GM12878 (cell line): ENCODE results near the gene SNRPD3. TPM values are rescaled to one million over a fixed set of nuclear protein-coding genes. Genes with fewer than 3 reads are reported as not detected.

Source experiments
- ATAC-seq: fragments of 200-7000 bp; cut with Tn5 transposase; 3 replicates; pipeline ENCODE4 v1.9.1; 2020; ENCODE audit warnings: mild to moderate bottlenecking, moderate library complexity
- BruUV-seq: library from RNA; stranded (reverse); fragments of 400-500 nt; replicated peaks from 2 replicates; lab custom pipeline; 2021; lab: Mats Ljungman, UMichigan
- CTCF ChIA-PET: fragments of 300-600 bp; sonication (Branson Sonifier 250); formaldehyde crosslinking; extraction: SDS; loops from one replicate; lab custom pipeline; 2021; ENCODE audit warnings: inconsistent platforms; lab: Yijun Ruan, JAX
- POLR2A ChIA-PET: fragments of 350-600 bp; formaldehyde crosslinking; extraction: SDS; loops from one replicate; lab custom pipeline; 2021; ENCODE audit warnings: inconsistent platforms; lab: Charles Lee
- RAD21 ChIA-PET: fragments of 300-600 bp; sonication (Branson Sonifier 250); formaldehyde crosslinking; loops from one replicate; lab custom pipeline; 2023; ENCODE audit warnings: antibody characterized with exemption; ENCODE audit not compliant: unreplicated experiment; lab: Charles Lee
- SMC1A ChIA-PET: fragments of 300-600 bp; sonication (Branson Sonifier 250); formaldehyde crosslinking; loops from one replicate; lab custom pipeline; 2023; ENCODE audit not compliant: unreplicated experiment, uncharacterized antibody; lab: Charles Lee
- DNase-seq: peaks from one replicate; pipeline ENCODE4 v3.0.0-alpha.2; 2011; ENCODE audit warnings: low read depth, low spot score
- FAIRE-seq: peaks from 3 replicates; lab custom pipeline; 2011; peaks lifted over from hg19 to GRCh38; lab: Jason Lieb, UNC
- H2AFZ ChIP-seq: 2 replicates; pipeline ENCODE4 v1.6.0; 2011; ENCODE audit warnings: low read depth, low read length, control low read depth; ENCODE audit not compliant: control insufficient read depth
- H3K27ac ChIP-seq: 2 replicates; pipeline ENCODE4 v1.5.1; 2011; ENCODE audit warnings: control low read depth; ENCODE audit not compliant: control insufficient read depth, insufficient read depth
- H3K27me3 ChIP-seq, 2 experiments: replicated peaks in 1 of 2; 2 replicates each; pipeline versions ENCODE4 v1.6.0 to v1.6.1; 2011; ENCODE audit warnings: low read length in 1 of 2; ENCODE audit not compliant: control insufficient read depth in 2 of 2, insufficient read depth in 2 of 2
- H3K36me3 ChIP-seq, 2 experiments: 2 replicates each; pipeline ENCODE4 v1.5.1; 2011; ENCODE audit warnings: low read length in 1 of 2; ENCODE audit not compliant: control insufficient read depth in 2 of 2, insufficient read depth in 2 of 2
- H3K4me1 ChIP-seq: 2 replicates; pipeline ENCODE4 v1.6.1; 2011; ENCODE audit warnings: mild to moderate bottlenecking, low read length, moderate library complexity, mixed read lengths; ENCODE audit not compliant: control insufficient read depth, insufficient read depth
- H3K4me2 ChIP-seq: 2 replicates; pipeline ENCODE4 v1.6.0; 2011; ENCODE audit warnings: control low read depth; ENCODE audit not compliant: control insufficient read depth, insufficient read depth
- H3K4me3 ChIP-seq: fragments of 200-600 bp; sonication (generic); 2 replicates; pipeline ENCODE4 v1.5.1; 2016
- H3K79me2 ChIP-seq: 2 replicates; pipeline ENCODE4 v1.6.0; 2011; ENCODE audit warnings: low read length; ENCODE audit not compliant: control insufficient read depth, insufficient read depth
- H3K9ac ChIP-seq: 2 replicates; pipeline ENCODE4 v1.8.0; 2011; ENCODE audit warnings: low read length, control low read depth, mixed read lengths; ENCODE audit not compliant: control insufficient read depth, insufficient read depth
- H3K9me3 ChIP-seq: replicated peaks from 3 replicates; pipeline ENCODE4 v1.5.1; 2011; ENCODE audit warnings: mild to moderate bottlenecking, low read length; ENCODE audit not compliant: control insufficient read depth, insufficient read depth
- H4K20me1 ChIP-seq: 2 replicates; pipeline ENCODE4 v1.6.0; 2011; ENCODE audit not compliant: control insufficient read depth, insufficient read depth
- CREM ChIP-seq: IDR thresholded peaks from 2 replicates; pipeline ENCODE4 v1.6.1; 2014; ENCODE audit warnings: antibody characterized with exemption, low read depth
- ETV6 ChIP-seq, 2 experiments: fragments of 450-650 bp in 1 of 2; IDR thresholded peaks in 1 of 2; conservative IDR thresholded peaks in 1 of 2; 2 replicates each; pipeline ENCODE4 v1.6.1; 2014; ENCODE audit warnings: antibody characterized with exemption in 1 of 2, borderline replicate concordance in 1 of 2, low read depth in 1 of 2, mild to moderate bottlenecking in 1 of 2, moderate library complexity in 1 of 2
- MEF2B ChIP-seq: fragments of 450-650 bp; IDR thresholded peaks from 2 replicates; pipeline ENCODE4 v1.6.1; 2018; ENCODE audit warnings: mild to moderate bottlenecking, moderate library complexity; ENCODE audit not compliant: partially characterized antibody, poor library complexity, severe bottlenecking
- NBN ChIP-seq: fragments of 450-650 bp; IDR thresholded peaks from 2 replicates; pipeline ENCODE4 v1.6.1; 2016
- NR2F1 ChIP-seq: fragments of 450-650 bp; conservative IDR thresholded peaks from 2 replicates; pipeline ENCODE4 v1.6.1; 2017; ENCODE audit warnings: mild to moderate bottlenecking
- NRF1 ChIP-seq: conservative IDR thresholded peaks from 2 replicates; pipeline ENCODE4 v1.6.1; 2011; ENCODE audit warnings: mild to moderate bottlenecking, low read depth, low read length, improper control_type of control experiment
- POLR2A ChIP-seq: IDR thresholded peaks from 2 replicates; pipeline ENCODE4 v1.6.1; 2011; ENCODE audit warnings: low read depth, mild to moderate bottlenecking, low read length
- RCOR1 ChIP-seq: conservative IDR thresholded peaks from 2 replicates; pipeline ENCODE4 v1.6.1; 2012; ENCODE audit warnings: low read depth, low read length, improper control_type of control experiment
- RFX5 ChIP-seq: IDR thresholded peaks from 2 replicates; pipeline ENCODE4 v1.6.1; 2011; ENCODE audit warnings: low read depth, low read length, improper control_type of control experiment
- TAF1 ChIP-seq: IDR thresholded peaks from 2 replicates; pipeline ENCODE4 v1.6.1; 2011; ENCODE audit warnings: mild to moderate bottlenecking, low read depth, low read length, borderline replicate concordance
- YY1 ChIP-seq: IDR thresholded peaks from 2 replicates; pipeline ENCODE4 v1.6.1; 2011; ENCODE audit warnings: low read depth, mild to moderate bottlenecking, low read length
- ZNF217 ChIP-seq: fragments of 450-650 bp; IDR thresholded peaks from 2 replicates; pipeline ENCODE4 v1.6.1; 2017; ENCODE audit warnings: antibody characterized with exemption, mild to moderate bottlenecking
- ZNF384 ChIP-seq: IDR thresholded peaks from 2 replicates; pipeline ENCODE4 v1.6.1; 2012; ENCODE audit warnings: low read depth, mild to moderate bottlenecking, low read length, improper control_type of control experiment, borderline replicate concordance
- WGBS: methylation state at CpG from one replicate; pipeline ENCODE4 v1.1.6; 2016; ENCODE audit warnings: low lambda C conversion rate; ENCODE audit not compliant: insufficient replicate concordance, insufficient coverage; ENCODE audit errors: missing lambda C conversion rate; 5-methylcytosine and 5-hydroxymethylcytosine counted together
- in situ Hi-C: fragments of 300-500 bp; cut with MboI; formaldehyde crosslinking; loops from 9 replicates; pipeline ENCODE4 v1.14.3; 2018; ENCODE audit warnings: mixed read lengths
- intact Hi-C: fragments of 100-400 bp; cut with micrococcal nuclease; formaldehyde crosslinking; loops from one replicate; pipeline ENCODE4 v1.14.2; 2022; ENCODE audit not compliant: unreplicated experiment
- polyA plus RNA-seq, 11 experiments: library from polyadenylated mRNA; depleted of rRNA in 4 of 11; unstranded in 6 of 11; stranded (reverse) in 5 of 11; fragments of >200 nt; fragmentation: Nextera tagmentation in 4 of 11; fragmentation: Illumina TruSeq in 1 of 11; extraction: Ambion mirVana in 4 of 11; extraction: Trizol in 1 of 11; gene quantifications; 1 replicate in 1 of 11; 2 replicates in 10 of 11; pipeline versions ENCODE4 v1.2.1 to v1.2.3, GENCODE V29; 2011 to 2016; ENCODE audit warnings: inconsistent platforms in 2 of 11, missing spikeins in 2 of 11, low read depth in 1 of 11
- total RNA-seq, 4 experiments: library from RNA; depleted of rRNA in 3 of 4; stranded (reverse); fragments of >200 nt in 3 of 4; fragmentation: Illumina TruSeq in 1 of 4; extraction: Trizol in 1 of 4; gene quantifications; 2 replicates each; pipeline versions ENCODE4 v1.2.1 to v1.2.3, GENCODE V29; 2013 to 2021
- TF ChIP-seq, protein P1 (sequence below): IDR thresholded peaks from 2 replicates; pipeline ENCODE4 v1.6.1; 2012; ENCODE audit warnings: low read length, inconsistent platforms
- TF ChIP-seq, protein P2 (sequence below): IDR thresholded peaks from 2 replicates; pipeline ENCODE4 v1.6.1; 2012; ENCODE audit warnings: improper control_type of control experiment, low read depth, low read length; ENCODE audit not compliant: insufficient replicate concordance
- TF ChIP-seq, protein P3 (sequence below): fragments of 450-650 bp; IDR thresholded peaks from 2 replicates; pipeline ENCODE4 v1.6.1; 2017; ENCODE audit warnings: low read depth, mild to moderate bottlenecking, moderate library complexity

The SNRPD3 gene
- total and polyA plus RNA-seq, 10 of the 15 experiments (the other 5 are each of a cell fraction or from before 2014, with no cell fraction given), result 112 to 324 (median 242) TPM

DNA sequence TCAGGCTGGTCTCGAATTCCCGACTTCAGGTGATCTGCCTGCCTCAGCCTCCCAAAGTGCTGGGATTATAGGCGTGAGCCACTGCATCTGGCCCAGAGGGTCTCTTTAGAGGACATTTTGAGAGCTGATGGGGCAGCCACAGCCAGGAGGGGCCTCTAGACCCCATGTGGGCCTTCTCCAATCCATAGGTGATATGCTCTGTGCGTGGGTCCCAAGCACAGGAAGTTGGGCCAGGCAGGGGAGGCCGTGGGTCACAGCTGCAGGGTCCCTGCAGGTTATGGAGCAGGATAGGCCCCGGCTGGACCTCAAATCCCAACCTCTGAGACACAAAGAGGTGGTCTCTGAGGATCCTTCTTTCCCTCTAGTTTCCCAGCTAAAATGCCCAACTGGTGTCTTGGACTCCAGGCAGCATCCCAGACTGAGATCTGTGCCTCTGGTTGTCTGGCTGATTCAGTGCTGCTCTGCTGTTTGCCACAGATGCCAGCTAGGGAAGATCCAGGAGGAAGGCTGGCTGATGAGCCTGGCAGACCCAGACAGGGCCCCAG is 35.6 kb downstream of the SNRPD3 start:
- no peak overlapping the region for H3K4me2 ChIP-seq

More for the DNA sequence above, 35.6 kb downstream of the SNRPD3 start:
- FAIRE-seq, result no peak
- no peak overlapping the region for H3K4me3 ChIP-seq
- no peak for TF ChIP-seq NBN
- TF ChIP-seq POLR2A, result no peak
- no peak for TF ChIP-seq ZNF384
- TF ChIP-seq YY1, result no peak
- TF ChIP-seq ZNF217, result no peak
- TF ChIP-seq RFX5, result no peak
- TF ChIP-seq CREM, result no peak
- TF ChIP-seq MEF2B, result no peak
- TF ChIP-seq, protein P1, sequence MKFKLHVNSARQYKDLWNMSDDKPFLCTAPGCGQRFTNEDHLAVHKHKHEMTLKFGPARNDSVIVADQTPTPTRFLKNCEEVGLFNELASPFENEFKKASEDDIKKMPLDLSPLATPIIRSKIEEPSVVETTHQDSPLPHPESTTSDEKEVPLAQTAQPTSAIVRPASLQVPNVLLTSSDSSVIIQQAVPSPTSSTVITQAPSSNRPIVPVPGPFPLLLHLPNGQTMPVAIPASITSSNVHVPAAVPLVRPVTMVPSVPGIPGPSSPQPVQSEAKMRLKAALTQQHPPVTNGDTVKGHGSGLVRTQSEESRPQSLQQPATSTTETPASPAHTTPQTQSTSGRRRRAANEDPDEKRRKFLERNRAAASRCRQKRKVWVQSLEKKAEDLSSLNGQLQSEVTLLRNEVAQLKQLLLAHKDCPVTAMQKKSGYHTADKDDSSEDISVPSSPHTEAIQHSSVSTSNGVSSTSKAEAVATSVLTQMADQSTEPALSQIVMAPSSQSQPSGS, result no peak
- TF ChIP-seq NR2F1, result no peak
- TF ChIP-seq, protein P2, sequence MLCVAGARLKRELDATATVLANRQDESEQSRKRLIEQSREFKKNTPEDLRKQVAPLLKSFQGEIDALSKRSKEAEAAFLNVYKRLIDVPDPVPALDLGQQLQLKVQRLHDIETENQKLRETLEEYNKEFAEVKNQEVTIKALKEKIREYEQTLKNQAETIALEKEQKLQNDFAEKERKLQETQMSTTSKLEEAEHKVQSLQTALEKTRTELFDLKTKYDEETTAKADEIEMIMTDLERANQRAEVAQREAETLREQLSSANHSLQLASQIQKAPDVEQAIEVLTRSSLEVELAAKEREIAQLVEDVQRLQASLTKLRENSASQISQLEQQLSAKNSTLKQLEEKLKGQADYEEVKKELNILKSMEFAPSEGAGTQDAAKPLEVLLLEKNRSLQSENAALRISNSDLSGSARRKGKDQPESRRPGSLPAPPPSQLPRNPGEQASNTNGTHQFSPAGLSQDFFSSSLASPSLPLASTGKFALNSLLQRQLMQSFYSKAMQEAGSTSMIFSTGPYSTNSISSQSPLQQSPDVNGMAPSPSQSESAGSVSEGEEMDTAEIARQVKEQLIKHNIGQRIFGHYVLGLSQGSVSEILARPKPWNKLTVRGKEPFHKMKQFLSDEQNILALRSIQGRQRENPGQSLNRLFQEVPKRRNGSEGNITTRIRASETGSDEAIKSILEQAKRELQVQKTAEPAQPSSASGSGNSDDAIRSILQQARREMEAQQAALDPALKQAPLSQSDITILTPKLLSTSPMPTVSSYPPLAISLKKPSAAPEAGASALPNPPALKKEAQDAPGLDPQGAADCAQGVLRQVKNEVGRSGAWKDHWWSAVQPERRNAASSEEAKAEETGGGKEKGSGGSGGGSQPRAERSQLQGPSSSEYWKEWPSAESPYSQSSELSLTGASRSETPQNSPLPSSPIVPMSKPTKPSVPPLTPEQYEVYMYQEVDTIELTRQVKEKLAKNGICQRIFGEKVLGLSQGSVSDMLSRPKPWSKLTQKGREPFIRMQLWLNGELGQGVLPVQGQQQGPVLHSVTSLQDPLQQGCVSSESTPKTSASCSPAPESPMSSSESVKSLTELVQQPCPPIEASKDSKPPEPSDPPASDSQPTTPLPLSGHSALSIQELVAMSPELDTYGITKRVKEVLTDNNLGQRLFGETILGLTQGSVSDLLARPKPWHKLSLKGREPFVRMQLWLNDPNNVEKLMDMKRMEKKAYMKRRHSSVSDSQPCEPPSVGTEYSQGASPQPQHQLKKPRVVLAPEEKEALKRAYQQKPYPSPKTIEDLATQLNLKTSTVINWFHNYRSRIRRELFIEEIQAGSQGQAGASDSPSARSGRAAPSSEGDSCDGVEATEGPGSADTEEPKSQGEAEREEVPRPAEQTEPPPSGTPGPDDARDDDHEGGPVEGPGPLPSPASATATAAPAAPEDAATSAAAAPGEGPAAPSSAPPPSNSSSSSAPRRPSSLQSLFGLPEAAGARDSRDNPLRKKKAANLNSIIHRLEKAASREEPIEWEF, result no peak
- no peak for TF ChIP-seq NRF1
- no peak for TF ChIP-seq TAF1
- TF ChIP-seq, protein P3, sequence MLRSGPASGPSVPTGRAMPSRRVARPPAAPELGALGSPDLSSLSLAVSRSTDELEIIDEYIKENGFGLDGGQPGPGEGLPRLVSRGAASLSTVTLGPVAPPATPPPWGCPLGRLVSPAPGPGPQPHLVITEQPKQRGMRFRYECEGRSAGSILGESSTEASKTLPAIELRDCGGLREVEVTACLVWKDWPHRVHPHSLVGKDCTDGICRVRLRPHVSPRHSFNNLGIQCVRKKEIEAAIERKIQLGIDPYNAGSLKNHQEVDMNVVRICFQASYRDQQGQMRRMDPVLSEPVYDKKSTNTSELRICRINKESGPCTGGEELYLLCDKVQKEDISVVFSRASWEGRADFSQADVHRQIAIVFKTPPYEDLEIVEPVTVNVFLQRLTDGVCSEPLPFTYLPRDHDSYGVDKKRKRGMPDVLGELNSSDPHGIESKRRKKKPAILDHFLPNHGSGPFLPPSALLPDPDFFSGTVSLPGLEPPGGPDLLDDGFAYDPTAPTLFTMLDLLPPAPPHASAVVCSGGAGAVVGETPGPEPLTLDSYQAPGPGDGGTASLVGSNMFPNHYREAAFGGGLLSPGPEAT, result no peak
- TF ChIP-seq ETV6 (conservative IDR thresholded peaks at IDR 0.05 in 1 of 2, IDR thresholded peaks at IDR 0.05 in 1 of 2; ENCODE audit: borderline replicate concordance in 1 of 2, low read depth in 1 of 2), result no peak
- no peak for TF ChIP-seq RCOR1
- H2AFZ ChIP-seq, result no peak overlapping the region
- intact Hi-C loops, result no loop called here
- no peak for ATAC-seq
- ChIA-PET SMC1A (interaction anchor here (0.8 to 0.9 kb wide), 2 partner anchors 10 to 24 kb away, joined by 3 read pairs; no protein-coding TSS in a partner anchor), RAD21 (no interaction called here), POLR2A (interaction anchor here (0.7 kb wide), 1 partner anchor 36 kb away, joined by 4 read pairs; the partner anchor contains the start of gene GUCD1), CTCF (interaction anchor here (0.8 kb wide), 1 partner anchor 74 kb away, joined by 3 read pairs; no protein-coding TSS in a partner anchor)
- no peak overlapping the region for H3K9ac ChIP-seq
- no peaks in the 10 kb centered on the region for H3K27me3 ChIP-seq
- no peaks in the 10 kb centered on the region for H3K79me2 ChIP-seq
- no peaks in the 10 kb centered on the region for H4K20me1 ChIP-seq
- H3K27ac ChIP-seq, result no peak overlapping the region
- 51% methylated on average over 6 of the region's 6 CpGs for WGBS
- no peaks in the 10 kb centered on the region for H3K4me1 ChIP-seq
- in situ Hi-C loops, result no loop called here
- DNase-seq, result no peak
- BruUV-seq, result no TSS peak
- no peaks in the 10 kb centered on the region for H3K9me3 ChIP-seq
- no peaks in the 10 kb centered on the region for H3K36me3 ChIP-seq
